Lung microvascular endothelial cell (primary cell): Measurements from ENCODE around the gene RARB. TPM values are rescaled to one million over a fixed set of nuclear protein-coding genes. Genes with fewer than 3 reads are reported as not detected.

Experiments used
- DNase-seq, 2 donors: peaks; one replicate each; pipeline versions ENCODE4 v3.0.0 to v3.0.0-alpha.2; 2010; ENCODE audit warnings: low read depth in 2 of 2
- total RNA-seq: library from RNA; depleted of rRNA; stranded (reverse); fragments of >200 nt; gene quantifications from 2 replicates; pipeline ENCODE4 v1.2.1, GENCODE V29; 2014

The RARB gene
- total RNA-seq, 1 donor from 2014 or later, result 2.4 TPM

DNA sequence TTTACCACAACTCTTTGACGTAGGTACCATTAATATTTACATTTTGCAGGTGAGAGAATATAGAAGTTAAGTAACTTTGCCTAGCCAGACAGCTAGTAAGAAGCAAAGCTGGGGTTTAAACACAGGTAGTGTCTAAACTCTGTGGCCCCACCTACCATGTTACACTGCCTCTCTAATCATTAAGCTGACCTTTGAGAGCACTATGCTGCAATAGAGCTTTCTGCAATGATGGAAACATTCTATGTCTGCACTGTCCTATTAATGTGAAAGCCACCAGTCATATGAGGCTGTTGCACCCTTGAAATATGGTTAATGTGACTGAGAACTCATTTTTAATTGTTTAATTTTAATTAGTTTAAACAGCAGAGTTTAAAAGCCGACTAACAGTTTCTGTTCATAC, 6.3 kb upstream of the RARB start:
- no peak for DNase-seq

DNA sequence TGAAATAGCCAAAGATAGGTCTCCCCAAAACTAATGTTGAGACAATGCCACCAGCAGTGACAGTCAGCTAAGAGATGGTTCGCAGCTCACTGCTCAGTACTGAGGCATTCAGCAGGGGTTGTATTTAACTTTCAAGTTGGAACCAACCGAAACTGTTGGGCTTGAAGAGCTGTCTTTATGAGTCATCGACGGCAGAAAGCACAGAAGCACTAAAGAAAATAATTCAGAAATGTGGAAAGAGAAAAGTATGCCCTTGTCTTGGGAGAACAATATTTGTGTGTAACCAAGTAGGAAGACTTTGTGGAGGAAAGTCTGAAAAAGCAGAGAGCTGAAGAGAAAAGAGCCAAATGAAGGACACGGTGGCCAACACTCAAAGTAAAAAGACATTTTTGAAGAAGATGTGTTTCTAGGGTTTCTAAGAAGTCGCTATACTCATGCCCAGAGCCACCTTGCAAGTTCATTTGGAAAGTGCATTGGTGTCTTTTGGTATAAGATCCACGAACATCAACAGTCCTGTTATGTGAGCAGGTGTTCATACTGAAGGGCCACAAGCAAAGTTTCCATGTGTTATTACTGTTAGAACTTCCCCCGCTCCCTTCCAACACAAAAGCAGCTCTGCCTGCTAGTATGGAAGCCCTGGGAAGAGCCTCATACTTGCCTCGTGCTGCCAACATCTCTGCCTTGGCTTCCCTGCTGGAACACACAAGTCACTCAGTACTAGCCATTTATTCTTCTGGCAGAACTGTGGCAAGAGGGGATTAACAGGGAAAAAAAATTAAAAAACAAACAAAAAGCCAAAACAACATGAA, 4.1 kb upstream of the RARB start:
- DNase-seq, result no peak

DNA sequence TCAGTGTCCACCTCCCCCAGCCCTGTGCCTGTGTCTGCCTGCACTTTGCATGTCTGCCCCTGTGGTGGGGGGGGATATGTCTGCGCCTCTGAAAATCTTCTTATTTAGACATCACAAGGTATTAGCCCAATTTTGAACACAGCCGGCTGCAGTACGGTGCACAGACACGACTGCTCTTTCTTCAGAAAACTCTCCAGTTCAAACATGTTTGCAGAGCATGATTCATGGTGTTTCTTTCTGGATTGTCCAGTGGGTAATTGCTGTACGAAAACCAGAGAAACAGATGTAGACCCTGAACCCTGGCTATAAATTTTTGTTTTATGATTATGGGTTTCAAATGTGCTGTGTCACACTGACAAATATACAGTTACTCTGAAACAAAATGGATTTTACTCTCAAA, 3.4 kb upstream of the RARB start:
- DNase-seq, result no peak

DNA sequence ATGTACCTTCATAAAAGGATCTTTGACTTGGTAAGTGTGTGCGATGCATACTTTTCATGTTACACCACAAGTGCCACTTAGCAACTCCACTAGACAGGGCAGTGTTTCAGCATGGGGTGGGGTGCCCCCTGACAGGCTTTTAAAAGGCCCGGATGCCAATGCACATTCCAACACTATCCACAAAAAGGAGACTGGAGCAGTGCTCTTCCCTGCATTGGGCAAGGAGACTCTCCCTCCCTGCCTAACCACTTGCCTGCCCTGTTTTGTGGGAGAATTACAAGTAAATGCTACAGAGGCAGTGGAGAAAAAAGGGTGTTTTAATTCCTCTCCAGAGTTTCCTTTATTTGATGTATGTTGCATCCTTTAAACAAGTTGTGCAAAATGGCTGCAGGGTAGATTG, 1.7 kb upstream of the RARB start:
- no peak for DNase-seq

DNA sequence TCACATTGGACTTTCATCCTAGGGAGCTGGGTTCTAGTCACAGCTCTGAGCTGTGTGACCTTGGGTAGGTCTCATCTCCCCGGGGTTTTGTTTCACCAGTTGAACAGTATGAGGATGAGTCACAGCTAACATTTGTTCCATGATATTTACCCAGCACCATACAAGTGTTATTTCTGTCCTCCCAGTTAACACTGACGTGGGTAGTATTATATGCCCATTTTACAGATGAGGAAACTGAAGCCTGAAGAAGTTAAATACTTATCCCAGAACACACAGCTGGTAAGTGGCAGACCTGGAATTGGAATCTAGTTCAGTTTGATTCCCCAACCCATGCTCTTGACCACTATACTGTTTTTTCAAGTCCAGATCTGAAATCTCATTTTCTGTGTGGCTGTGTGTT, 908 bp upstream of the RARB start:
- DNase-seq, result peak in 1 of 2 donors; percentile 42

DNA sequence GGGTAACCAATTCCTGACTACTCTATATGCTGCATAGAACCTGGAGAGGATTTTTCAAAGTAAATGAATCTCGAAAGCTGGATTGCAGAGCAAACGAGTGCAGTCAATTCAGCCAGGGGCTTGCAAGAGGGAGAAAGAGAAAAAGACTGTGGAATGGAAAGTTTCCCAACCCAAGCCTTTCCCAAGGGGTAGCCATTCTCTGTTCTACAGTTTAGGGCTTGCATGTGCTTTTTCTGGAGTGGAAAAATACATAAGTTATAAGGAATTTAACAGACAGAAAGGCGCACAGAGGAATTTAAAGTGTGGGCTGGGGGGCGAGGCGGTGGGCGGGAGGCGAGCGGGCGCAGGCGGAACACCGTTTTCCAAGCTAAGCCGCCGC, 511 bp upstream of the RARB start:
- no peak for DNase-seq

DNA sequence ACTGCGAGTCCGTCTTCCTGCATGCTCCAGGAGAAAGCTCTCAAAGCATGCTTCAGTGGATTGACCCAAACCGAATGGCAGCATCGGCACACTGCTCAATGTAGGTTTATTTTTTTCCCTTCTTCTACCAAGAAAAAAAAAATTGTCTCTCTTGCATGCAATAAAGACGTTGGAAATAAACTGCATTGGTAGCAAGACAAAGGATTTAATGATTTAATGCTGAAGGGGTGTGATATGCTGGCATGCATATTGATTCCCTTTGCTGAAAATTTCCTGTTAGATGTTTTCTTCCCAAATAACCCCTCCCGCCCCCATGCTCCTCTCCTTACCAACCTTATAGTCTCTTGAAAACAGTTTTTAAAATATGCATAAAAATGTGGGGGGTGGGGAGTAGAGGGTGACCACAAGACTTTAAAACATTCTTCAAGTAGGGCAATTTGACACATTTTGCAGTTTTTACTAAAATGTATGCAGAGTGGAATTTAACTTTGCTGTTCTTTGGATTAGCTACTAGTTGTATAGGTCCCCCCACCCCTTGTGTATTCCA, 799 bp downstream of the RARB start:
- DNase-seq, result no peak

DNA sequence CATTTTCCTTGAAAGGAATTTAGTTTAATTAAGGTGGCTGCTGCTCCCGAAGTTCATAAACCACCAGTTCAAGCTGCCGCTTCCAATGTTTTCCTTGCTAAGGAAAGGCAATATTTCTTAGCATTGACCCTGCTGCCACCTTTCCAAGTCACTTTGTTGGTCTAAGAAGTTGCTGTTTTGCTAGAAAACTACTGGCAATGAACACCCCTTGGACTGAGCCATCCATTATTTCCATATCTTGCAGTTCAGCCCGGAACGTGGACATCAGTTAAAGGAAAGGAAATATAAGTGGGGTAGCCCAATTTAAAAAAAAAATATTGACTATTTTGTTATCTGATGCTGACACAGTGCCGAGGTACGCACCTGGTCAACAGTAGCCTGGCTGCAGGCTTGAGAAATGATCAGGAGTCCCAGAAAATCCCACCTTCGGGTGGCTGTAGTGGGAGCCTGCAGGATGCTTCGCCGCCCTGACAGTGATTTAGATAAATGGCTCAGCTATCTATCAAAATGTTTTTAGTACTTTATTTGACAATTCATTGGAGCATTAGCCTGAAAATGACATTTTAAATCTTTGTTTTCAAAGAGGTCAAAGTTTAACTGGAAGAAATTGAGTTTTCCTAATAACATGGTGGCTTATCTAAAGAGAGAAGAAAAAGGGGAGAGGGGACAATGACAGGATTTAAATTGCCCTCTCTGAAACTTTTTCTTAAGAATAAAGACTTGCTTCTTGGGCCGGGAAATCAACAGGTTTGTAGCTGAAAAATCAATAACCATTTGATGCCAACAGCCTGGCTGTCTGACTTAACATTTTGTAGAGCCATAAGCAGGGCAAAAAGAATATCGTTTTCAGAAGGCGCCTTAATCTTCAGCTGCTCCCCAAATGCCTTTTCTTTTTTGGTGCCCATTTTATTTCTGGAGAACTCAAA, 1.6 kb downstream of the RARB start:
- DNase-seq, result peak in 1 of 2 donors; percentile 30

DNA sequence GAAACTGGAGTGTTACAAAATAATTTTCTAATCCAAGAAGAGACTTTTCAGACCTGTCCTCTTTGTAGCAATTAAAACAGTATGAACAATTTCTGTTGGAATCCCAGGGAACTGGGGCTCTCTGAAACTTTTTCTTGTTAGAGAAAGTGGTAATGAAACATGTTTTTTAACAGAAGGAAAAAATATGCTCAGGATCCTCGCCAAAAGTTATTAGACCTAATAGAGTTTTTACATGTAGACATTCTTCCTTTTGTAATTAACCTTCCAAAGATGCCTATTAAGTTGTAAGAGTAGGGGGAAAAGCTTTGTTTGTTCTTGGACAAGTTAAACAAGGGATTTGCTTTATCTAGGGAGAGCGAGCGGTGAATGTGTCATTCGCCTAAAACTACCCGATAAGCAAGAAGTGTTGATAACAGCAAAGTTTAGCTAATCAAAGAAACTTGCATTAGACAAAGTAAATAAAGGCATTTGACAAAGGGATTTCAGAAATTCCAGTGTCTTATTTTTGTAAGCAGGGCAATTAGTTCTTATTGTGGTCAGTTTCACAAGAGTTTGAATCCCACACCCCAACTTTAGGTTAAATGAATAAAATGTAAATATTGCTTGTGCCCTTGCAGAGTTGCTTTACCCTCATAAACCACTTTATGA, 2.3 kb downstream of the RARB start:
- DNase-seq, result peak in 1 of 2 donors; percentile 61

DNA sequence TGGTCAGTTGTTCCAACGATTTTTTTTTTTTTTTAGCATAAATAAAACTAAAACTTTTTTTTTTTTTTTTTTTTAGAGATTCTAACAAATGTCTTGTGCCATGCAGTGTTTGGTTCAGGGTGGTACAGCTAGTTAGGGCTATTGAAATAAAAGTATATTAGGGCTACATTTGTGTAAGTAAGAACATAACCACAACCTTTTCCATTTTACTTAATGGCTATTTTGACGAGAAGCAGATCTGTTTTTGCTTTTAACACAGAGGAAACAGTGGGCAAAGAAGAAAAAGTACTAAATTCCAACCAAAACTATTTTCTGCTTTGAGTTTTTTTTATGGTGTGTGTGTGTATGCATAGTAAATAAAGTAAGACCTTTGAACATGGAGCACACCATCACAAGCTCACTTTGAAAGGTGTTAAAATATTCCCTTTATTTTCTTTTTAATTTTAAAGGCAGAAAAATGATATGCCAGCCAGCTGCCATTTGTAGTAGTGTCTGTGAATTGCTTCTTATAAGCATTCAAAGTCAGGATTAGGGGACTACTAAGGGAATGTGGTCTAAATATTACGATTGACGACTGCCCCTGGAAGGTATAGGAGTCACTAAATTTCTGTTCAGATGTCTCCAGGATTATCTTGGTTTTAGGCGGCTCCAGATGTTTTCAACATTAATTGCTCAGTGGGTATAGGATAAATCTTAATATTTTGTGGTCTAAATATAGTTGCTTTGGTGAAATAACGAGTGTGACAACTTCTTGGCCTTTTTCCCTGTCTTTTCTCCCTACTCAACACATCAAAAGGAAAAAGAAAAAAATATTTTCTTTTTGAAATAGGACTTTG, 3.1 kb downstream of the RARB start:
- peak in 1 of 2 donors; percentile 43 for DNase-seq

DNA sequence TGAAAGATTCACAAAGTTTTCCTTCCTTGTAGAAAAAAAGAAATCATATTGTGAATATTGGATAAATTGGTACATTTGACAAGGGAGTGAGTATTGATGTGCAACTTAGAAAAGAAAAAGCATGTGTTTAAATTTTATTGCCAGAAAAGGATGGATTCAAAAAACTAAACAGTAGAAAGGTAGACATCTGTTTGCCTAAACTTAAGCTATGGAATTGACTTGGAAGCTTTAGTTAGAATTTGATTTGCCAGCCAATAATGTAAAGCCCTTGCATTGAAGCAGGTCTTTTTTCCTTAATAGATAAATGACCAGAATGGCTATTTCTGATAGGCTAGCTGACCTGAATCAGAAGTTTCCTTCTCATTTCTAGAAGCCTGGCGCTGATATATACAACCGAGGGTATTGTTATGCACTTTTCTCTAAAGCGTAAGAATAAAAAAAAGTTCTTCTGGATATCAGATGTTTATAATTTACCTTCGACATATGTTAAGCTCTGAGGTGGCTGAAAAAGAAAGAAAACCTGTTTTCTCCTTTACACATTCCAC, 4.2 kb downstream of the RARB start:
- peak in 1 of 2 donors; percentile 47 for DNase-seq

DNA sequence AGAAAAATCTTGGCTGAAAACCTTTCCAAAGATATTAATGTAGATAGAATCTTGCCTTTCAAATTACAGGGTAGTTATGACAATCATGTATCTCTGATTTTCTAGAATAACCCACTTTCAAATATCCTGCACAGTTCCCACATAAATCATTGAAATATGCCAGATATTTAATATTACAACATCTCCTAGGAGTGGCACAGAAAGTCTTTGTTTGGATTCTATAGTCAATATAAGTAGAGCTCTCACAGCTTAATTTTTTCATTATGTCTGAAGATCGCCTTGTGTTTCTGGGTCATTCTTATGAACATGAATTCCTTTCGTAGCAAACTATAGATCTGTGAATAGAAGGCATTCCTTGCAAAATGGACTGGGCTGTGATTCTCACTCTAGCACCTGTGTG, 5.0 kb downstream of the RARB start:
- DNase-seq, result no peak

DNA sequence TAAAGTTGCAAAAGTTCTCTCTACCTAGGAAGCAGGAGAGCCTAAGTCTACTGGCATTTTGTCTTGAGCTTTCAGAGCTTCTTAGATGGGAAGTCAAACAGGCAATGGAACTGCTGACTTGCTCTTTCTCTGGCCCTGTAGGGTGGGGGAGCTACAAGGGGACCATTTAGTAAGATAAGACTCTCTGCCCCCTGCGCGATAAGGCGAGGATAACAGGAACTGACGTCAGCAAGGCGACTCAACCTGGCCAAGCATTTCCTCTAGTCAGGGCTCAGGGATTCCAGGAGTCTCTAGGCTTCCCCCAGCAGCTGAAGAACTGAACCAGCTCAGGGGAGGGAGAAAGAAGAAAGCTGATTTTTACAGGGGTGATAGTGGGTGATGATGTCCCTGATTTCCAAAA, 5.8 kb downstream of the RARB start:
- peak in 1 of 2 donors; percentile 83 for DNase-seq

DNA sequence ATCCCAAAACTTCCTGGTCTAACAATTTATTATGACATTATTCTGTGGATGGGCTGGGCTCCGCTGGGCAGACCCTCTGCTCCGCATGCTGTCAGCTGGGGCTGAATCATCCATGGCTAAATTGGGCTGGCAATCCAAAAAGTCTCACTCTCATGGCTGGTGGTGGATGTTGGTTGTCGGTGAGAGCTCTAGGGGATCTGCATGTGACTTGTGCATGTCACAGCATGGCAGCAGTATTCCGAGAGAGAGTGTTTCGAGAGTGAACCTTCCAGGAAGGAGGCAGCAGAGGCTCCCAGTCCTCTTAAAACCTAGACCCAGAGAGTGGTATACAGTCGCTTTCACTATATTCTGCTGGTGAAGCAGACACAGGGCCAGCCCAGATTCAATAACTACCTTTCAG, 9.9 kb downstream of the RARB start:
- no peak for DNase-seq

DNA sequence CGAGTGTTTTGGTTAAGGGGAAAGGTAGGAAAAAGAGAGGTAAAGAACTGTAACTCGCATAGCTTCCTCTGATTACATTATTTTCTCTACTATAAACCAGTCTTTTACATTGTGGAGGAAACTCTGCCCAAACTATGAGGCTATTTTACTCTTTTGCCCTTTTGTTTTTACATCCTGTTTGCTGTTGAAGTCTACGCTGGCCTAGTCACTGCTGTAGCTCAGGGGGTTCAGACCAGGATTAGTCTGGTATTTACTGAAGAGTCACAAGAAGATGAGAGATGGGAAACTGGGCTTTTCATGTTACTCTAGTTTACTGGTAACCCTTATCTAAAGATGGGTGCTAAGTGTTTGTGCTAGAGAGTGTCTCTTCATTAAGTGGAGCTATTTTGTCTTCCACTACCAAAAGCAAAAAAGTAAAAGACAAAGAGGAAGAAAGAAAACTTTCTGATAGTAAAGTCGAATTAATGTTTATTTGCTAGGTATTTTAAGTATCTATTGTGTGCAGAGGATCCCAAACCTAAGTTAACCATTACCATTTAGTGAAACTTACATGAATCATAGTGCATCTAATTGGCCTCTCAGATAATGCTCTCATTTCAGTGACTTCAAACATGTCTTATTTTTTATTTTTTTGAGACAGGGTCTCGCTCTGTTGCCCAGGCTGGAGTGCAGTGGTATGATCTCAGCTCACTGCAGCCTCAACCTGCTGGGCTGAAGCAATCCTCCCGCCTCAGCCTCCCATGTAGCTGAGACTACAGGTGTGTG, 10.9 kb downstream of the RARB start:
- DNase-seq, result peak in 1 of 2 donors; percentile 64

DNA sequence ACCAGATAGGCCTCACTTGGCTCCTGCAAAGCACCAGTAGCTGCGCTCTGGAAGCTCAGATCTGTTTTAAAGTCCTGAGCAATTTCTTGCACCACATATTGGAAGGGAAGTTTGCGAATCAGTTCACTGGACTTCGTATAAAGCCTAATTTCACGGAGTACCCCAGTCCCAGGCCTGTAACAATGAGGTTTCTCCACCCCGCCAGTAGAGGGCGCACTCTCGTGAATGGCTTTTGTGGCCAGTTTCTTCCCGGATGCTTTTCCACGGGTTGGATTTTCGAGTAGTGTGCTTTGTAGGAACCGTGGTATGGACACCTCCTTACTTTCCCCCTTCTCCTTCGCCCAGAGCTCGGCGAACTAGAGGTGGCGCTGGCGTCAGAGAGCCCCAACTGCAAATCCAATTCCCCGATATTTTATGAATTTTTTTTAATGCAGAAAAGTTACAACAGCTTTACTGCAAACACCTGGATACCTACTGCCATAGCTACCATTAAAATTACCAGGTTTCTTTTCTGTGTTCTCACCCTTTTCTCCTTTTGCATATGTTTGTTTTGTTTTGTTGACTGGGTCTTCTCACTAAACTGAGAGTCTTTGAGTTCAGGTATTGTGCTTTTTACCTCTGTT, 13.3 kb downstream of the RARB start:
- no peak for DNase-seq

DNA sequence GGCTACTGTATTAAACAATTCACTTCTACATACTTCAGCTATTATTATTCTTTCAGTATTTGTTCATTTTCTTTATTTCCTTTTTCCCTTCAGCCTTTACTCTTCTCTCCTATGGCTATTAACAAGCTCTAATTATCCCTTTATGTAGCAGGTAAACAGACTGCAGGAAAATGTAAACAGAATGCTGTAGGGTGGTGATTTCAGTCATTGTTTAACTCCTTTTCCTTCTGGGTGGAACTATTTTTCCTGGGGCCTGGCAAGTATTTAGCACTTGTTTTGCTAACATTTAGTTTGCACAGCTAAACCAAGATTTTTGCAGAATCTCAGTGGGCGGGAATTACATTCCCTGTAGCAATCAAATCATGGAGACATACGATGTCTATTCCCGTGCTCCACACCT, 14.4 kb downstream of the RARB start:
- no peak for DNase-seq

DNA sequence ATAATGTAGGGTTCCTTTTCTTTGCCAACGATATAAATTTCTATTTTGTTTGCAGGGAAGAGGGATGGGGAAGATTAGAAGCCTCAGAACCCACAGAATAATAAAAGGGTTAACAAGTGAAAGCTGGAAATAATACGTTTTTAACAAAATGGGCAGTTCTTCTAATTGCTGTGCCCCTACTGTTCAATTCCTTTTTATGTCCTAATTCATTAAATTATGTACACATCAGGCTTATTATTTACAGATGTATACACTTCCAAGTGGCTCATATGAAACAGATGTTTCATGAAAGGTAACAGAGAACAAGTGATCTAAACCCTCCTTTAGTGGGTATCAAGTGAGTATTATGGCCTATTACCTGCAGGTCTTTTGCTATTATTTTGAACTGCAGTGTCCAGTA, 16.2 kb downstream of the RARB start:
- DNase-seq, result no peak

DNA sequence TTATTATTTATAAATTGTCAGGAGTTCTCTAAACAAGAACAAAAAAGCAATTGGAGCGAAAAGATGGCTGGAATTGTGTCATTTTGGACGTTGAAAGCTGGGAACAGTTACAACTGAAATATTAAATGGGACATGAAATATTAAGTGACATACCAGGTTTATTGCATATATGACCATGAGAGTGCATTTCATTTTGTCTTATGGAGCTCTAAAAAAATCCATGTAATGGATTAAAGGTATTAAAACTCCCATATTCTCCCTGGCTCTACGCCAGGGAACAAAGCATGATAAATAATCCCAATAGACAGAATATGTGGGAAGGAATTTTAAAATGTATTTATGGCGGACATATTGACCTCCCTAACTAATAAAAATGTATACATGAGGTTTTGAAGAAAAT, 17.7 kb downstream of the RARB start:
- no peak for DNase-seq
